ENCODE data around the gene LRRN4. TPM values are rescaled to one million over a fixed set of nuclear protein-coding genes. Genes with fewer than 3 reads are reported as not detected.

LRRN4 gene
- total RNA-seq, 1 experiment from 2014 or later = 0.57 TPM

GRCh38 chr20:6048391-6048790, 5.5 kb downstream of the LRRN4 start:
- DNase-seq (ENCODE audit: low read depth, low spot score) (no peak), ATAC-seq (no peak)
- in situ Hi-C loops (cut with HindIII; ENCODE audit: low pct_unique_long_range_greater_than_20kb, low sequenced_read_pairs) = no loop called here
- Histone ChIP-seq H3K9me3 (ENCODE audit: control insufficient read depth, insufficient read depth, low read depth, low read length) (no peaks in the 10 kb centered on the region), H3K4me1 (ENCODE audit: control insufficient read depth, insufficient read depth, low read length) (0 out of 2 replicates have a peak, but pooled peaks cover 3% of the 10 kb centered on the region), H3K4me3 (ENCODE audit: low read depth in 2 of 2, low read length in 2 of 2) (no peak overlapping the region), H3K27ac (ENCODE audit: low read length) (no peak overlapping the region), H3K27me3 (ENCODE audit: control insufficient read depth, insufficient read depth, low read length) (peaks cover 7% of the 10 kb centered on the region), H3K36me3 (ENCODE audit: control insufficient read depth, insufficient read depth, low read length) (no peaks in the 10 kb centered on the region)
- TF ChIP-seq CTCF (IDR thresholded peaks at IDR 0.05) (no peak), SIN3A (IDR thresholded peaks at IDR 0.05; ENCODE audit: borderline replicate concordance, insufficient read depth, low read depth, low read length) (no peak), REST (IDR thresholded peaks at IDR 0.05; ENCODE audit: insufficient read depth in 1 of 2, low read depth in 2 of 2, low read length in 1 of 2) (no peak), TCF7L2 (IDR thresholded peaks at IDR 0.05; ENCODE audit: low read depth, low read length) (no peak), POLR2AphosphoS5 (IDR thresholded peaks at IDR 0.05; ENCODE audit: low read depth, low read length) (no peak)
- ChIA-PET POLR2A (no interaction called here), CTCF (no interaction called here)
- BruUV-seq (replicated peaks) = no TSS peak
- intact Hi-C loops (cut with micrococcal nuclease; ENCODE audit: unreplicated experiment) = no loop called here

GRCh38 chr20:6046432-6046831, 7.4 kb downstream of the LRRN4 start:
- H3K27ac ChIP-seq (ENCODE audit: low read length) = no peak overlapping the region
- H3K36me3 ChIP-seq (ENCODE audit: control insufficient read depth, insufficient read depth, low read length) = no peaks in the 10 kb centered on the region
- 0 out of 2 replicates have a peak, but pooled peaks cover under 1% of the 10 kb centered on the region for H3K4me1 ChIP-seq (ENCODE audit: control insufficient read depth, insufficient read depth, low read length)
- no peaks in the 10 kb centered on the region for H3K9me3 ChIP-seq (ENCODE audit: control insufficient read depth, insufficient read depth, low read depth, low read length)
- POLR2A ChIA-PET = no interaction called here
- TF ChIP-seq SIN3A (IDR thresholded peaks at IDR 0.05; ENCODE audit: borderline replicate concordance, insufficient read depth, low read depth, low read length) (no peak), TCF7L2 (IDR thresholded peaks at IDR 0.05; ENCODE audit: low read depth, low read length) (no peak), POLR2AphosphoS5 (IDR thresholded peaks at IDR 0.05; ENCODE audit: low read depth, low read length) (no peak), CTCF (IDR thresholded peaks at IDR 0.05) (no peak), REST (IDR thresholded peaks at IDR 0.05; ENCODE audit: insufficient read depth in 1 of 2, low read depth in 2 of 2, low read length in 1 of 2) (no peak)
- intact Hi-C loops (cut with micrococcal nuclease; ENCODE audit: unreplicated experiment) = no loop called here
- peaks cover 3% of the 10 kb centered on the region for H3K27me3 ChIP-seq (ENCODE audit: control insufficient read depth, insufficient read depth, low read length)
- CTCF ChIA-PET = no interaction called here
- BruUV-seq (replicated peaks) = no TSS peak
- ATAC-seq (no peak), DNase-seq (ENCODE audit: low read depth, low spot score) (no peak)
- H3K4me3 ChIP-seq (ENCODE audit: low read depth in 2 of 2, low read length in 2 of 2) = no peak overlapping the region
- in situ Hi-C loops (cut with HindIII; ENCODE audit: low pct_unique_long_range_greater_than_20kb, low sequenced_read_pairs) = no loop called here

Measured in Panc1 (cell line).